NCI-H1105 treated with DMSO at 0.1 percent for 48 hours (cell line): Measurements from ENCODE around the gene FAM241B.
A peak's percentile ranks its signal among the peaks of the same experiment; 100 is the strongest.

Experiments used
- DNase-seq: peaks from one replicate; lab custom pipeline; 2025; lab: John Stamatoyannopoulos, UW

Gene FAM241B

GRCh38 chr10:69629897-69630650 is at the start of gene FAM241B:
TSS of gene FAM241B (plus strand) at chr10:69630247. CDS start at chr10:69631744, 1,497 bp downstream.
- peak; percentile 58 for DNase-seq

- DNase-seq, result no peak
Observed at GRCh38 chr10:69580435-69580834, 49.6 kb upstream of the FAM241B start.

- no peak for DNase-seq
Observed at GRCh38 chr10:69583106-69583505, 46.9 kb upstream of the FAM241B start.

- no peak for DNase-seq
Observed at GRCh38 chr10:69584624-69585023, 45.4 kb upstream of the FAM241B start.

- DNase-seq, result no peak
Observed at GRCh38 chr10:69588358-69588757, 41.7 kb upstream of the FAM241B start.

- DNase-seq, result no peak
Observed at GRCh38 chr10:69600761-69601330, 29.2 kb upstream of the FAM241B start.

- no peak for DNase-seq
Observed at GRCh38 chr10:69609077-69609476, 21.0 kb upstream of the FAM241B start.

- DNase-seq, result no peak
Observed at GRCh38 chr10:69612760-69613159, 17.3 kb upstream of the FAM241B start.

- no peak for DNase-seq
Observed at GRCh38 chr10:69614130-69614529, 15.9 kb upstream of the FAM241B start.

GRCh38 chr10:69616358-69616757 is 13.7 kb upstream of the FAM241B start:
- no peak for DNase-seq

GRCh38 chr10:69618746-69619145 is 11.3 kb upstream of the FAM241B start:
- DNase-seq, result no peak

- no peak for DNase-seq
Observed at GRCh38 chr10:69619626-69620025, 10.4 kb upstream of the FAM241B start.

GRCh38 chr10:69620625-69621024 is 9.4 kb upstream of the FAM241B start:
- no peak for DNase-seq

GRCh38 chr10:69624245-69624786 is 5.7 kb upstream of the FAM241B start:
- no peak for DNase-seq

- no peak for DNase-seq
Observed at GRCh38 chr10:69626826-69627225, 3.2 kb upstream of the FAM241B start.

- DNase-seq, result peak; percentile 21
Observed at GRCh38 chr10:69628891-69629290, 1.2 kb upstream of the FAM241B start.

GRCh38 chr10:69629519-69629896 is 539 bp upstream of the FAM241B start:
- DNase-seq, result no peak

- DNase-seq, result no peak
Observed at GRCh38 chr10:69630651-69631400, 779 bp downstream of the FAM241B start.

GRCh38 chr10:69631566-69631965 is 1.5 kb downstream of the FAM241B start:
- no peak for DNase-seq

- no peak for DNase-seq
Observed at GRCh38 chr10:69632516-69633199, 2.6 kb downstream of the FAM241B start.

- no peak for DNase-seq
Observed at GRCh38 chr10:69633673-69634635, 3.9 kb downstream of the FAM241B start.
